GM12878 (cell line): ENCODE data around the gene SRSF9. TPM values are rescaled to one million over a fixed set of nuclear protein-coding genes. Genes with fewer than 3 reads are reported as not detected.

Experiments
- ASH2L ChIP-seq: fragments of 300-600, 200-600 bp; sonication (generic); IDR thresholded peaks from 2 replicates; pipeline ENCODE4 v1.6.1; 2017; ENCODE audit warnings: low read depth, mild to moderate bottlenecking, borderline replicate concordance
- CEBPB ChIP-seq, 2 experiments: fragments of 150-350 bp in 1 of 2; IDR thresholded peaks; 2 replicates each; pipeline ENCODE4 v1.6.1; 2012 to 2014; ENCODE audit warnings: low read depth in 2 of 2, low read length in 2 of 2, borderline replicate concordance in 1 of 2, inconsistent platforms in 1 of 2
- CHD1 ChIP-seq: IDR thresholded peaks from 2 replicates; pipeline ENCODE4 v1.6.1; 2012; ENCODE audit warnings: low read depth, low read length, improper control_type of control experiment
- CTCF ChIP-seq, 3 experiments: IDR thresholded peaks in 2 of 3; conservative IDR thresholded peaks in 1 of 3; 2 replicates each; pipeline ENCODE4 v1.5.1; 2011; ENCODE audit warnings: low read depth in 3 of 3, low read length in 3 of 3, mild to moderate bottlenecking in 3 of 3, control low read depth in 2 of 3, moderate library complexity in 2 of 3, inconsistent platforms in 1 of 3, mixed read lengths in 1 of 3; ENCODE audit not compliant: control insufficient read depth in 2 of 3, insufficient read depth in 1 of 3; ENCODE audit errors: extremely low read depth in 1 of 3
- E2F8 ChIP-seq: fragments of 450-650 bp; IDR thresholded peaks from 2 replicates; pipeline ENCODE4 v1.6.1; 2018; ENCODE audit warnings: mild to moderate bottlenecking, low read depth, moderate library complexity; ENCODE audit not compliant: partially characterized antibody
- EP300 ChIP-seq, 2 experiments: fragments of 150-350 bp in 1 of 2; IDR thresholded peaks; 2 replicates each; pipeline ENCODE4 v1.6.1; 2011 to 2012; ENCODE audit warnings: low read depth in 2 of 2, low read length in 2 of 2, borderline replicate concordance in 1 of 2, improper control_type of control experiment in 1 of 2, inconsistent platforms in 1 of 2; ENCODE audit not compliant: control insufficient read depth in 1 of 2
- GABPA ChIP-seq: IDR thresholded peaks from 2 replicates; pipeline ENCODE4 v1.6.1; 2014; ENCODE audit warnings: antibody characterized with exemption, low read depth, mild to moderate bottlenecking, inconsistent platforms
- GATAD2B ChIP-seq: fragments of 450-650 bp; conservative IDR thresholded peaks from 2 replicates; pipeline ENCODE4 v1.6.1; 2017; ENCODE audit warnings: low read depth, mild to moderate bottlenecking, moderate library complexity
- HDAC2 ChIP-seq: fragments of 200-600 bp; sonication (generic); IDR thresholded peaks from 2 replicates; pipeline ENCODE4 v1.6.1; 2017
- HSF1 ChIP-seq: fragments of 150-350 bp; IDR thresholded peaks from 2 replicates; pipeline ENCODE4 v1.6.1; 2014; ENCODE audit warnings: mild to moderate bottlenecking, low read depth, low read length
- IRF3 ChIP-seq: fragments of 450-650 bp; IDR thresholded peaks from 2 replicates; pipeline ENCODE4 v1.6.1; 2014; ENCODE audit warnings: mild to moderate bottlenecking
- IRF4 ChIP-seq: IDR thresholded peaks from 2 replicates; pipeline ENCODE4 v1.6.1; 2011; ENCODE audit warnings: low read depth, low read length
- IRF5 ChIP-seq: fragments of 450-650 bp; IDR thresholded peaks from 2 replicates; pipeline ENCODE4 v1.6.1; 2017; ENCODE audit warnings: borderline replicate concordance
- PAX8 ChIP-seq: fragments of 450-650 bp; IDR thresholded peaks from 2 replicates; pipeline ENCODE4 v1.6.1; 2017; ENCODE audit warnings: mild to moderate bottlenecking, moderate library complexity
- RELA ChIP-seq: fragments of 450-650 bp; IDR thresholded peaks from 2 replicates; pipeline ENCODE4 v1.8.0; 2014; ENCODE audit warnings: borderline replicate concordance; ENCODE audit not compliant: partially characterized antibody
- SMAD1 ChIP-seq: fragments of 450-650 bp; IDR thresholded peaks from 2 replicates; pipeline ENCODE4 v1.6.1; 2018; ENCODE audit warnings: mild to moderate bottlenecking, low read depth; ENCODE audit not compliant: partially characterized antibody
- SPI1 ChIP-seq: IDR thresholded peaks from 2 replicates; pipeline ENCODE4 v1.6.1; 2011; ENCODE audit warnings: low read depth, mild to moderate bottlenecking, low read length, moderate library complexity, borderline replicate concordance; ENCODE audit not compliant: insufficient read depth
- TAF1 ChIP-seq: IDR thresholded peaks from 2 replicates; pipeline ENCODE4 v1.6.1; 2011; ENCODE audit warnings: mild to moderate bottlenecking, low read depth, low read length, borderline replicate concordance
- ZNF207 ChIP-seq: fragments of 450-650 bp; IDR thresholded peaks from 2 replicates; pipeline ENCODE4 v1.6.1; 2014; ENCODE audit warnings: antibody characterized with exemption, mild to moderate bottlenecking, borderline replicate concordance
- ZSCAN29 ChIP-seq: fragments of 450-650 bp; IDR thresholded peaks from 2 replicates; pipeline ENCODE4 v1.6.1; 2017; ENCODE audit warnings: mild to moderate bottlenecking, moderate library complexity
- polyA plus RNA-seq, 11 experiments: library from polyadenylated mRNA; depleted of rRNA in 4 of 11; unstranded in 6 of 11; stranded (reverse) in 5 of 11; fragments of >200 nt; fragmentation: Nextera tagmentation in 4 of 11; fragmentation: Illumina TruSeq in 1 of 11; extraction: Ambion mirVana in 4 of 11; extraction: Trizol in 1 of 11; gene quantifications; 1 replicate in 1 of 11; 2 replicates in 10 of 11; pipeline versions ENCODE4 v1.2.1 to v1.2.3, GENCODE V29; 2011 to 2016; ENCODE audit warnings: inconsistent platforms in 2 of 11, missing spikeins in 2 of 11, low read depth in 1 of 11
- total RNA-seq, 4 experiments: library from RNA; depleted of rRNA in 3 of 4; stranded (reverse); fragments of >200 nt in 3 of 4; fragmentation: Illumina TruSeq in 1 of 4; extraction: Trizol in 1 of 4; gene quantifications; 2 replicates each; pipeline versions ENCODE4 v1.2.1 to v1.2.3, GENCODE V29; 2013 to 2021

The SRSF9 gene
- total and polyA plus RNA-seq, 10 of the 15 experiments (the other 5 are each of a cell fraction or from before 2014, with no cell fraction given), result 56.2 to 510 (median 186) TPM

GRCh38 chr12:120437735-120438494 lies 31.6 kb downstream of the SRSF9 start, which contains the start of gene COX6A1 (continued):
- TF ChIP-seq CTCF (IDR thresholded peaks at IDR 0.05 in 2 of 3, conservative IDR thresholded peaks at IDR 0.05 in 1 of 3; ENCODE audit: control insufficient read depth in 2 of 3, extremely low read depth in 1 of 3, insufficient read depth in 1 of 3, low read depth in 3 of 3, low read length in 3 of 3), result peak in 2 of 3 experiments; percentile 18 to 32; a peak in 1 of 6 replicates
- TF ChIP-seq RELA, result peak; percentile 34
- TF ChIP-seq TAF1, result peak; percentile 91
- no peak for TF ChIP-seq ZNF207
- no peak for TF ChIP-seq GATAD2B
- no peak for TF ChIP-seq CEBPB (IDR thresholded peaks at IDR 0.05; ENCODE audit: borderline replicate concordance in 1 of 2, low read depth in 2 of 2, low read length in 2 of 2)
- no peak for TF ChIP-seq IRF4
- no peak for TF ChIP-seq E2F8
- no peak for TF ChIP-seq CHD1
- TF ChIP-seq SMAD1, result no peak
- TF ChIP-seq ZSCAN29, result no peak
- TF ChIP-seq IRF5, result no peak
- TF ChIP-seq EP300 (IDR thresholded peaks at IDR 0.05; ENCODE audit: borderline replicate concordance in 1 of 2, control insufficient read depth in 1 of 2, low read depth in 2 of 2, low read length in 2 of 2), result 0 out of 4 replicates have a peak, but pooled peaks of 1 of the 2 experiments have one; percentile 27
- TF ChIP-seq ASH2L, result no peak
- no peak for TF ChIP-seq PAX8
- no peak for TF ChIP-seq HDAC2
- TF ChIP-seq SPI1, result peak; percentile 80
- no peak for TF ChIP-seq HSF1
- no peak for TF ChIP-seq IRF3
- peak; percentile 92 for TF ChIP-seq GABPA
